Effector CD4-positive, alpha-beta T cell (primary cell): ENCODE data around the gene KCNK6.
"Not testable (repeated sequence)": the region's sequence is repeated elsewhere in the genome, so short reads cannot be mapped to it uniquely, and the experiment has no call there.

Experiments used
- DNase-seq: peaks from one replicate; pipeline ENCODE4 v3.0.0-alpha.2; 2020

The KCNK6 gene

DNA sequence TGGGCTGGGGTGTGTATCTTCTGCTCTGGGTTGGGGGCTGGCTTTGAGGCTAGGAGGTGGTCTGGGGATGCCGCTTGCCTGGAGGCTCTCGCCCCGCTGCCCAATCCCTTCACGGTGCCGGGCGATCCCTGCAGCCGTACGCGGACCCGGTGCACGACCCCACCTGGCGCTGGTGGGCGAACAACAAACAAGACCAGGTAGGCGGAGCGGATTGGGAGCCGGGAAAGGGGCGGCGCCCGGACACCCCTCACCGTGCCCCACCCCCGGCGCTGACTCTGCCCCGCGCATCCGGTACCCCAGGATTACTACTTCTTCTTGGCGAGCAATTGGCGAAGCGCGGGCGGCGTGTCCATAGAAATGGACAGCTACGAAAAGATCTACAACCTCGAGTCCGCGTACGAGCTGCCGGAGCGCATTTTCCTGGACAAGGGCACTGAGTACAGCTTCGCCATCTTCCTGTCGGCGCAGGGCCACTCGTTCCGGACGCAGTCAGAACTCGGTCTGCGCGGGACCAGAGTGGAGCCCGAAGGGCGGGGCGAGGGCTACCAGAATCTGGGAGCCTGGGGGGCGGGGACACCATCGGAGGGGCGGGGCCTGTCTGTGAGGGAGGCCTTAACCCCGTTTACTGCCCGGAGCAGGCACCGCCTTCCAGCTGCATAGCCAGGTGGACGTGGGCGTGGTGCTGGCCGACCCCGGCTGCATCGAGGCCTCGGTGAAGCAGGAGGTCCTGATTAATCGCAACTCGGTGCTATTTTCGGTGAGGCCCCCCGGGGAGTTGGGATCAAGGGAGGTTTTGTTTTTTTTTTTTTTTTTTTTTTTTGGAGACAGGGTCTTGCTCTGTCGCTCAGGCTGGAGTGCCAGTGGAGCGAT lies 42.7 kb downstream of the KCNK6 start:
- peak; percentile 34 for DNase-seq

DNA sequence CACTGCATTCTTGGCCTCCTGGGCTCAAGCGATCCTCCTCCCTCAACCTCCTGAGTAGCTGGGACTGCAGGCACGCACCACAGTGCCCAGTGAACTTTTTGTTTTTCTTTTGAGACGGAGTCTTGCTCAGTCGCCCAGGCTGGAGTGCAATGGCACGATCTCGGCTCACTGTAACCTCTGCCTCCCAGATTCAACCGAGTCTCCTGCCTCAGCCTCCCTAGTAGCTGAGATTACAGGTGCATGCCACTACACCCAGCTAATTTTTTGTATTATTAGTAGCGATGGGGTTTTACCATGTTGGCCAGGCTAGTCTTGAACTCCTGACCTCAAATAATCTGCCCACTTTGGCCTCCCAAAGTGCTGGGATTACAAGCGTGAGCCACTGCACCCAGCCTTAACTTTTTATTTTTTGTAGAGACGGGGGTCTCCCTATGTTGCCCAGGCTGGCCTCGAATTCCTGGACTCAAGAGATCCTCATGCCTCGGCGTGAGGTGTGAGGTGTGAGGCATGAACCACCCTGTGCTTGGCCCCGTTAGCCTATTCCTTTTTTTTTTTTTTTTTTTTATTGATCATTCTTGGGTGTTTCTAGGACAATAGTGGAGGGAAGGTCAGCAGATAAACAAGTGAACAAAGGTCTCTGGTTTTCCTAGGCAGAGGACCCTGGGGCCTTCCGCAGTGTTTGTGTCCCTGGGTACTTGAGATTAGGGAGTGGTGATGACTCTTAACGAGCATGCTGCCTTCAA lies 43.5 kb downstream of the KCNK6 start:
- DNase-seq: not testable (repeated sequence)

DNA sequence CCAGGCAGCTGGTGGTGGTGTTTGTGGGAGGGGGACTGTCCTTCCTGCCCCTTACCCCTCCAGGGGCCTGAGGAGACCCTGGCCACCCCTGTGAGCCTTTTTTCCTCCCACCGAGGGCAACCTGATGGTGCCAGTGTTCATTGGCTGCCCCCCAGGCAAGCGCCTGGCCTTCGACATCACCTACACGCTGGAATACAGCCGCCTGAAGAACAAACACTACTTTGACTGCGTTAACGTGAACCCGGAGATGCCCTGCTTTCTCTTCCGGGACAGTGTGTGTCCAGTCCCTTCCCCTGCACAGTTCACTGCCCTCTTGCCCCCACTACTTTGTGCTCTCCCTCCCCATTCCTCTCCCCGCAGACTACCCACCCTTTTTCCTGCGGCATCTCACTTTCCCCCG lies 47.4 kb downstream of the KCNK6 start:
- no peak for DNase-seq

DNA sequence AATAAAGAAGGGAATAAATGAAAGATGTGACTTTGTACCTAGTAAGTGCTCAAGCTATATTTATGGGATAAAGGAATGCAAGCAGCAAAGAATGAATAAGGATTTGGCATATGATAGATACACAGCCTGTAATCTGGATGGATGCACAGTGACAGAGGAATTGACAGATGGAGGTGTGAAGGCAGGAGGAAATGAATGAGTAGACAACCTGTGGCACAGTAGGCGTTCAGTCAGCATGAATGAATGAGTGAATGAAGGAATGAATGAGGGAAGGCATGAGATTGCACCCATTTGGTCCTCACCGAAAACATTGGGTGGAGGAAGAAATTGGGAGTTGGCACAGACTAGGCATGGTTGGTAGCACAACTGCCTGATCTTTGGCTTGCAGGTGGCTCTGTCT lies 49.9 kb downstream of the KCNK6 start:
- DNase-seq: no peak

DNA sequence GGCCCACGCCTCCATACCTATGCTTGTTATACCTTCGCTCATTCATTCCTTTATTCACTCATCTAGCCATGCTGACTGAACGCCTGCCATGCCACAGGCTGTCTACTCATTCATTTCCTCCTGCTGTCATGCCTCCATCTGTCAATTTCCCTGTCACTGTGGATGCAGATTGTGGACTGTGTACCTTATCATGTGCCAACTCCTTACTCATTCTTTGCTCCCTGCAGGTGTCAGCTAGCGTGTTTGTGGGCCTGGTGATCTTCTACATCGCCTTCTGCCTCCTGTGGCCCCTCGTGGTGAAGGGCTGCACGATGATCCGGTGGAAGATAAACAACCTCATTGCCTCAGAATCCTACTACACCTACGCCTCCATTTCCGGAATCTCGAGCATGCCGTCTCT lies 50.7 kb downstream of the KCNK6 start:
- no peak for DNase-seq

DNA sequence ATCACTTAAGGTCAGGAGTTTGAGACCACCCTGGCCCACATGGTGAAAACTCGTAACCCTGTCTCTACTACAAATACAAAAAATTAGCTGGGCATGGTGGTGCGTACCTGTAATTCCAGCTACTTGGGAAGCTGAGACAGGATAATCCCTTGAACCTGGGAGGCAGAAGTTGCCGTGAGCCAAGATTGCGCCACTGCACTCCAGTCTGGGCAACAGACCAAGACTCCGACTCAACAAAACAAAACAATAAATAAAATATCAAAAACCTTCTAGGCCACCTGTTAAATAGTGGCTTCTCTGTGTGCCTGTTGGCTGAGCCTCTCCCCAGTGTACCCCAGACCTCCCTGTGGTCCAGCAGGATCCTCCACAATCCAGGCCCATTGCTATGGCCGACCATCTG lies 51.4 kb downstream of the KCNK6 start:
- DNase-seq: no peak

DNA sequence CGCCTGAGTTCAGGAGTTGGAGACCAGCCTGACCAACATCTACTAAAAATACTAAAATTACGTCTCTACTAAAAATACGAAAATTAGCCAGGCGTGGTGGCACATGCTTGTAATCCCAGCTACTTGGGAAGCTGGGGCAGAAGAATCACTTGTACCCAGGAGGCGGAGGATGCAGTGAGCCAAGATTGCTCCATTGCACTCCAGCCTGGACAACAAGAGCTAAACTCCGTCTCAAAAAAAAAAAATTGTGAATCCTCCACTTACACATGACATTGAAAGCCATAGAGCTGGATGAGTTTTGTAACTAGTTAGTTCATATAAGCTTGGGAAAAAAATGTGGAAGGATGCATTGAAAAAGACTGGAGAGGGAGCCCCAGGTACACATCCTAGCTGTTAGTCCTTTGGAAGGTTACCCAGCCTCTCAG lies 54.3 kb downstream of the KCNK6 start:
- DNase-seq: no peak

DNA sequence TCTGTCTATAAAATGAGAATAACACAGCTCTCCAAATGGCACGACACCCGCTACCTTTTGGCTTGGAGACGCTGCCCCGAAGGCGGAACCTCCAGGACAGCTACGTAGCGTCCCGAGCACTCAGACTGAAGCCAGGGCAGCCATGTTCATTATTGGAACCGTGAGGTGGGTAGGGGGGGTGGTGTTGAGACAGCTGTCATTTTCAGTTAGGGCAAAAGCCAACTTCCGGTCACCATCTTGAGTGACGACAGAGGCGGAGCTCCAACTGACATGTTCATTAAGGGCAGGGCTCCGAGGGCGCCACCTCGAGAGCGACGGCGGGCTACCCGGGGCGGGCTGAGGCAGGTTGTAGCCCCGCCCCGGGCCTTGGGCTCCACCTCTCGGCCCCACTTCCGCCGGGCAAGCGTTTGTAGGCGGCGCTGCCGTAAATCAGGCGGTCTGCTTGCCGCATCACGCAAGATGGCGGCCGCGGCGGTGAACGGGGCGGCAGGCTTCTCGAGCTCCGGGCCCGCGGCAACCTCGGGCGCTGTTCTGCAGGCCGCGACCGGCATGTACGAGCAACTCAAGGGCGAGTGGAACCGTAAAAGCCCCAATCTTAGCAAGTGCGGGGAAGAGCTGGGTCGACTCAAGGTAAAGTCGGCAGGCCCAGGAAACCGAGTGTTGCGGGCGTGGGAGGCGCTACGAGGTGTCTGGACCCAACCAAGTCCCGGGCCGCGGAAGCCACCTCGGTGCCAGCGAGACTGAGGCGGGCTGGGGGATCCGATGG lies 54.9 kb downstream of the KCNK6 start, which contains the start of gene PSMD8:
Gene PSMD8, plus strand, starts transcription at position 240 of the 766 bp plus-strand sequence. Its CDS starts 31 bp downstream, at position 271.
- peak; percentile 98 for DNase-seq

DNA sequence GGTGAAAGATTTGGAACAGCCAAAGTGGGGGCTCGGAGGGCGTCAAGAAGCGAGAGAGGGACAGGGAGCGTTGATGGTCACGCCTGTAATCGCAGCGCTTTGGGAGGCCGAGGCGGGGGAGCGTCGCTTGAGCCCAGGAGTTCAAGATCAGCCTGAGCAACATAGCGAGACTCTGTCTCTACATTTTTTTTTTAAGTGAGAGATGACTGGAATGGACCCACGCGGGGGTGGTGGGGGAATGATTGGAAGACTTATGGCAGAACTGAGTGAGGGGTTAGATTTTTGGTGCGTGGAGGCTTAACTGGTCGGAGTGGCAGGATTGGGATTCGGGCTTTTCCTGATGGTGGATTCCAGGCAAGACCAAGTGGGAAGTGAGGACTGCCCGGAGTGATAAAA lies 55.5 kb downstream of the KCNK6 start:
- DNase-seq: no peak

DNA sequence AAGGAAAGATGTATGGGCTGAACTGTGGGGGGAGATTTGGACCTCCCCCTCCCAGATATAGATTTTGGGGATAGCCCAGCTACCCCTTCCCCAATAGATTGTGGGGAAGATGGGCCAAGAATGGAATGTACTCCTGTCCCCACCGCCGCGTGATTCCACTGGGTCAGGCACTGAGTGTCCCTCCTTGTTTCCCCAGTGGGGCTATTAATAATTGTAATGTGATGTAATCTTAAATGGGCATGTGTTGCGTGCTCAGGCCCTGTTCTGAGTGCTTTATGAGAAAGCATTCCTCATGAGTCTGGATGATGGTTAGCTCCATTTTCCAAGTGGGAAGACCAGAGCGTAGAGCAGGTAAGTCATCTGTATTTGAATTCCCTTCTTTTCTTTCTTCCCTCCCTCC lies 56.1 kb downstream of the KCNK6 start:
- DNase-seq: no peak

DNA sequence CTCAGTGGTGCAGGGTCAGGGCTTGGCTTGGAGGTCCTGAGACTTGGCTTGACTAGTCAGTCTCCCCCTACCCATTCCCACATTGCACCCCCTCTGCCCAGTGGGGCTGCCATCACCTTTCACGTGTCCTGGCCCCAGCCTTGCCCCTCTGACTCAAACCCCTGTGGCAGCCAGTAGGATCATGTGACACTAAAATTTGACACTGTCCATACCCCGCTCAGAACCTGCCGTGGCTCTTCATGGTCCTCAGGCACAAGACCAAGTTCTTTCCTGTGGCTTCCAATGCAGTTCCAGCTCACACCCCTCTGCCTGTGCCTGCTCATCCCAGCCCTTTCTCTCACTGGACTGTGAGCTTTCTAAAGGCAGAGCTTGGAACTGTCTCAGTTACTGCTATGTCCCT lies 56.9 kb downstream of the KCNK6 start:
- no peak for DNase-seq

DNA sequence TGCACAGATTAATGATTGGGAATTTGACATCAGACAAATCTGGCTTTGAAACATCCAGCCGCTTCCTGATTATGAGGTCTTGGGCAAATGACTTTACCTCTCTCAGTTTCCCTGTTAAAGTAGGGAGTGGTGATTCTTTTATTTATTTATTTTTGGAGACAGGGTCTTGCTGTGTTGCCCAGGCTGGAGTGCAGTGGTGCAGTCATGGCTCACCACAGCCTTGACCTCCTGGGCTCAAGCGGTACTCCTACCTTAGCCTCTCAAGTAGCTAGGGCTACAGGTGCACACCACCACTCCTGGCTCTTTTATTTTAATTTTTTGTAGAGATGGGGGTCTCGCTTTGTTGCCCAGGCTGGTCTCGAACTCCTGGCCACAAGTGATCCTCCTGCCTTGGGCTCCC lies 57.4 kb downstream of the KCNK6 start:
- no peak for DNase-seq

DNA sequence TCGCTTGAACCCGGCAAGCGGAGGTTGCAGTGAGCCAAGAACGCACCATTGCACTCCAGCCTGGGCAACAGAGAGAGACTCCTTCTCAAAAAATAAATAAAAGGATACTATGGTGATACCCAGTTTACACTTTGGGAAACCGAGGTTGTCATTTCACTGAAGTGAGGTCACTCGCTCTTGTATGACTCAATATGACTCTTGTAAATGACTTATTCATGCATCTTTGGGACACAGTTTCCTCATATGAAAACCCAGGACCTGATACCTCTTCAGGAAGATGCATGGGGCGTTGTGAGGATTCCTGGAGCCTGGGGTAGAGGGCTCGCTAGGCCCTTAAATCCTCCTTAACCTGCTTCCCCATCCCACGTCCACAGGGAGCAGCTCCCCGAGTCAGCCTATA lies 59.2 kb downstream of the KCNK6 start:
- DNase-seq: no peak

DNA sequence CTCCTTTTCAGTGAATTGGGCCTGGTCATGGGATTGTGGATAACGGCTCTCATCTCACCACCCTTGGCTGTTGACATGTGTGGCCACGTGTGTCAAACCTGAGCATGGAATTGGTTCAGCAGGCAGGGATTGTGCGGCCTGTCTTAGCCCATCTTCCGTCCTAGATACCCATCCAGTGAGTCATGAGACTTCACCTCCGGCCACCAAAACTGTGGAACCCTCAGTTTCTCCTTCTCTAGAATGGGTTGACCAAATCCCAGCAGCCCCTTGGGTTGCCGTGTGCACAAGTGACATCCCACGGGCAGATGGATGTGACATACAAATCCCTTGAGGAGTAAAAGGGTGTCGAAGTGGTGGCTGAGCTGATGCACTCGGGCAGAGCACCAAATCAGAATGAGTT lies 61.5 kb downstream of the KCNK6 start:
- DNase-seq: no peak
